NB4 (cell line): ENCODE data around the gene ZCCHC7.
A peak's percentile ranks its signal among the peaks of the same experiment; 100 is the strongest.
"Not testable (repeated sequence)": the region's sequence is repeated elsewhere in the genome, so short reads cannot be mapped to it uniquely, and the experiment has no call there.

Experiments used
- DNase-seq: peaks from one replicate; pipeline ENCODE4 v3.0.0; 2010; ENCODE audit warnings: low read depth
- H3K4me3 ChIP-seq: one replicate; pipeline ENCODE4 v1.5.1; 2011; ENCODE audit warnings: mild to moderate bottlenecking, low read depth, low read length, moderate library complexity
- MAX ChIP-seq: IDR thresholded peaks from 2 replicates; pipeline ENCODE4 v1.6.1; 2011; ENCODE audit warnings: low read depth, low read length
- MYC ChIP-seq: IDR thresholded peaks from 2 replicates; pipeline ENCODE4 v1.6.1; 2011; ENCODE audit warnings: low read depth, low read length
- POLR2A ChIP-seq: IDR thresholded peaks from 2 replicates; pipeline ENCODE4 v1.6.1; 2011; ENCODE audit warnings: mild to moderate bottlenecking; ENCODE audit not compliant: insufficient read length; ENCODE audit errors: extremely low read depth
- TF ChIP-seq, protein P1 (sequence below): IDR thresholded peaks from one replicate; pipeline ENCODE4 v1.5.1; 2012; ENCODE audit warnings: low read depth, low read length

ZCCHC7 gene

GRCh38 chr9:37297592-37297991, 177.2 kb downstream of the ZCCHC7 start:
- no peak for TF ChIP-seq MYC
- TF ChIP-seq POLR2A, result no peak
- TF ChIP-seq MAX, result no peak
- TF ChIP-seq, protein P1, sequence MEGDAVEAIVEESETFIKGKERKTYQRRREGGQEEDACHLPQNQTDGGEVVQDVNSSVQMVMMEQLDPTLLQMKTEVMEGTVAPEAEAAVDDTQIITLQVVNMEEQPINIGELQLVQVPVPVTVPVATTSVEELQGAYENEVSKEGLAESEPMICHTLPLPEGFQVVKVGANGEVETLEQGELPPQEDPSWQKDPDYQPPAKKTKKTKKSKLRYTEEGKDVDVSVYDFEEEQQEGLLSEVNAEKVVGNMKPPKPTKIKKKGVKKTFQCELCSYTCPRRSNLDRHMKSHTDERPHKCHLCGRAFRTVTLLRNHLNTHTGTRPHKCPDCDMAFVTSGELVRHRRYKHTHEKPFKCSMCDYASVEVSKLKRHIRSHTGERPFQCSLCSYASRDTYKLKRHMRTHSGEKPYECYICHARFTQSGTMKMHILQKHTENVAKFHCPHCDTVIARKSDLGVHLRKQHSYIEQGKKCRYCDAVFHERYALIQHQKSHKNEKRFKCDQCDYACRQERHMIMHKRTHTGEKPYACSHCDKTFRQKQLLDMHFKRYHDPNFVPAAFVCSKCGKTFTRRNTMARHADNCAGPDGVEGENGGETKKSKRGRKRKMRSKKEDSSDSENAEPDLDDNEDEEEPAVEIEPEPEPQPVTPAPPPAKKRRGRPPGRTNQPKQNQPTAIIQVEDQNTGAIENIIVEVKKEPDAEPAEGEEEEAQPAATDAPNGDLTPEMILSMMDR, result no peak
- H3K4me3 ChIP-seq, result no peak overlapping the region
- no peak for DNase-seq

GRCh38 chr9:37300620-37301019, 180.2 kb downstream of the ZCCHC7 start:
- no peak overlapping the region for H3K4me3 ChIP-seq
- TF ChIP-seq MYC (no peak), MAX (no peak)
- DNase-seq, result no peak

- no peak overlapping the region for H3K4me3 ChIP-seq
- DNase-seq, result no peak
- TF ChIP-seq POLR2A (no peak), MAX (no peak), MYC (no peak)
- TF ChIP-seq, protein P1, result no peak
These were observed 180.9 kb downstream of the ZCCHC7 start for GRCh38 chr9:37301042-37301853.

DNA sequence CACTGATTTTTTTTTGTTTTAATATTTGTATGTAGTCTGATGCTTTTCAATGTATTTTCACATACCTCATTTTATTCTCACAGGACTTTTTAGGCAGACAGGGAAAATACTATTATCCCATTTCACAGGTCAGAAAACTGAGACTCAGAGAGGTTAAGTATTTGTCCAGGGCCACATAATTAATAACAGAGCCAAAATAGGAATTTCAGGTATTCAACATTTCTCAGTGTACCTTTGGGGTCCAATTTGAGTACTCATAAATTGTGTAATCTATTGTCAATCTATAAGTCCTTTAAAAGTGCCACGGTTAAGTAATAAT, 181.4 kb downstream of the ZCCHC7 start:
- no peak for DNase-seq
- H3K4me3 ChIP-seq, result no peak overlapping the region
- TF ChIP-seq POLR2A (no peak), MAX (no peak), MYC (no peak)
- TF ChIP-seq, protein P1, result no peak

GRCh38 chr9:37302277-37302676, 181.9 kb downstream of the ZCCHC7 start:
- no peak for DNase-seq
- no peak overlapping the region for H3K4me3 ChIP-seq
- TF ChIP-seq POLR2A (no peak), MYC (no peak), MAX (no peak)
- TF ChIP-seq, protein P1, result no peak

GRCh38 chr9:37303272-37303671, 182.9 kb downstream of the ZCCHC7 start:
- not testable (repeated sequence) for H3K4me3 ChIP-seq, DNase-seq

GRCh38 chr9:37309136-37309535, 188.8 kb downstream of the ZCCHC7 start:
- peak; percentile 32 for DNase-seq
- TF ChIP-seq, protein P1, result peak; percentile 11
- no peak for TF ChIP-seq POLR2A

More at GRCh38 chr9:37309136-37309535, 188.8 kb downstream of the ZCCHC7 start:
- no peak overlapping the region for H3K4me3 ChIP-seq
